Measurements from ENCODE around the gene ELOVL7.
"Not testable (repeated sequence)": the region's sequence is repeated elsewhere in the genome, so short reads cannot be mapped to it uniquely, and the experiment has no call there.

GRCh38 chr5:60715201-60715928, 128.7 kb downstream of the ELOVL7 start:
- not testable (repeated sequence) for TF ChIP-seq POLR2AphosphoS5 (IDR thresholded peaks at IDR 0.05); CTCF (IDR thresholded peaks at IDR 0.05 in 8 of 11, conservative IDR thresholded peaks at IDR 0.05 in 3 of 11)
